NCI-H2029 treated with DMSO at 0.1 percent for 48 hours (cell line): ENCODE results near the gene ARID1B.
"Not testable (repeated sequence)": the region's sequence is repeated elsewhere in the genome, so short reads cannot be mapped to it uniquely, and the experiment has no call there.

Source experiments
- DNase-seq: peaks from one replicate; lab custom pipeline; 2025; lab: John Stamatoyannopoulos, UW

Gene ARID1B

GRCh38 chr6:156938143-156938542 is 161.0 kb downstream of the ARID1B start:
- no peak for DNase-seq

GRCh38 chr6:156940221-156940620 is 163.0 kb downstream of the ARID1B start:
- DNase-seq = no peak

- DNase-seq = no peak
These were observed 165.1 kb downstream of the ARID1B start for GRCh38 chr6:156942266-156942665.

GRCh38 chr6:156943166-156943565 is 166.0 kb downstream of the ARID1B start:
- no peak for DNase-seq

GRCh38 chr6:156943816-156944215 is 166.6 kb downstream of the ARID1B start:
- no peak for DNase-seq

- DNase-seq = no peak
These were observed 167.2 kb downstream of the ARID1B start for GRCh38 chr6:156944412-156944811.

GRCh38 chr6:156945789-156946172 is 168.6 kb downstream of the ARID1B start:
- not testable (repeated sequence) for DNase-seq

GRCh38 chr6:156946370-156946936 is 169.3 kb downstream of the ARID1B start:
- DNase-seq = no peak

- DNase-seq = no peak
These were observed 171.1 kb downstream of the ARID1B start for GRCh38 chr6:156948277-156948676.

- DNase-seq = no peak
These were observed 171.6 kb downstream of the ARID1B start for GRCh38 chr6:156948807-156949206.

GRCh38 chr6:156949376-156949775 is 172.2 kb downstream of the ARID1B start:
- DNase-seq = no peak

GRCh38 chr6:156950084-156950483 is 172.9 kb downstream of the ARID1B start:
- DNase-seq = no peak

GRCh38 chr6:156950531-156950930 is 173.4 kb downstream of the ARID1B start:
- no peak for DNase-seq

GRCh38 chr6:156952401-156952800 is 175.2 kb downstream of the ARID1B start:
- DNase-seq = no peak

GRCh38 chr6:156953127-156953478 is 175.9 kb downstream of the ARID1B start:
- DNase-seq = no peak

- peak; percentile 60 for DNase-seq
These were observed 176.4 kb downstream of the ARID1B start for GRCh38 chr6:156953479-156954146.

GRCh38 chr6:156954191-156954590 is 177.0 kb downstream of the ARID1B start:
- no peak for DNase-seq

GRCh38 chr6:156954816-156955215 is 177.6 kb downstream of the ARID1B start:
- DNase-seq = no peak

- DNase-seq = no peak
These were observed 178.5 kb downstream of the ARID1B start for GRCh38 chr6:156955494-156956183.

GRCh38 chr6:156956286-156956685 is 179.1 kb downstream of the ARID1B start:
- DNase-seq = no peak

- DNase-seq = no peak
These were observed 180.9 kb downstream of the ARID1B start for GRCh38 chr6:156957931-156958547.

GRCh38 chr6:156960525-156960924 is 183.3 kb downstream of the ARID1B start:
- DNase-seq = no peak

GRCh38 chr6:156961282-156961892 is 184.2 kb downstream of the ARID1B start:
- DNase-seq = no peak
